ENCODE results near the gene BMP15. TPM values are rescaled to one million over a fixed set of nuclear protein-coding genes. Genes with fewer than 3 reads are reported as not detected.

BMP15 gene
- total RNA-seq, 1 experiment from 2014 or later: not detected

GRCh38 chrX:50871922-50872453 is 38.5 kb upstream of the BMP15 start:
- no peak for DNase-seq
- ChIA-PET POLR2A (ENCODE audit: unreplicated experiment) (no interaction called here), CTCF (no interaction called here)
- H3K4me2 ChIP-seq (ENCODE audit: low read length): no peak overlapping the region
- no peaks in the 10 kb centered on the region for H3F3A ChIP-seq (ENCODE audit: low read length, unreplicated experiment)
- no peak overlapping the region for H3K4me3 ChIP-seq (ENCODE audit: low read length)
- H3K9me3 ChIP-seq (ENCODE audit: low read length): no peaks in the 10 kb centered on the region
- no peaks in the 10 kb centered on the region for H4K20me1 ChIP-seq (ENCODE audit: low read length)
- H2AFZ ChIP-seq (ENCODE audit: low read length): no peak overlapping the region
- ATAC-seq: no peak
- no peaks in the 10 kb centered on the region for H3K9me2 ChIP-seq (replicated peaks; ENCODE audit: low read length)
- no peak overlapping the region for H3K9ac ChIP-seq (ENCODE audit: low read length)
- no peak overlapping the region for H3K27ac ChIP-seq (ENCODE audit: low read length)
- TF ChIP-seq EZH2phosphoT487 (IDR thresholded peaks at IDR 0.05; ENCODE audit: borderline replicate concordance, low read length): no peak
- TF ChIP-seq EZH2 (IDR thresholded peaks at IDR 0.05; ENCODE audit: low read length, unreplicated experiment): no peak
- TF ChIP-seq CTCF (conservative IDR thresholded peaks at IDR 0.05; ENCODE audit: low read depth, low read length): no peak
- H3K27me3 ChIP-seq (ENCODE audit: low read length): no peaks in the 10 kb centered on the region
- BruUV-seq (replicated peaks): no TSS peak
- H3K79me2 ChIP-seq (ENCODE audit: low read length): no peaks in the 10 kb centered on the region
- intact Hi-C loops (cut with micrococcal nuclease): no loop called here
- no peaks in the 10 kb centered on the region for H3K4me1 ChIP-seq (ENCODE audit: insufficient read depth, low read length)
- no peaks in the 10 kb centered on the region for H3K36me3 ChIP-seq (ENCODE audit: low read depth, low read length)

- Histone ChIP-seq H3K4me3 (ENCODE audit: low read length) (no peak overlapping the region), H3K36me3 (ENCODE audit: low read depth, low read length) (no peaks in the 10 kb centered on the region), H2AFZ (ENCODE audit: low read length) (no peak overlapping the region), H3K79me2 (ENCODE audit: low read length) (no peaks in the 10 kb centered on the region), H3K4me2 (ENCODE audit: low read length) (no peak overlapping the region), H3K9me2 (replicated peaks; ENCODE audit: low read length) (no peaks in the 10 kb centered on the region), H3K27me3 (ENCODE audit: low read length) (no peaks in the 10 kb centered on the region), H3K9ac (ENCODE audit: low read length) (no peak overlapping the region), H4K20me1 (ENCODE audit: low read length) (no peaks in the 10 kb centered on the region), H3K4me1 (ENCODE audit: insufficient read depth, low read length) (no peaks in the 10 kb centered on the region), H3K27ac (ENCODE audit: low read length) (no peak overlapping the region), H3K9me3 (ENCODE audit: low read length) (no peaks in the 10 kb centered on the region), H3F3A (ENCODE audit: low read length, unreplicated experiment) (no peaks in the 10 kb centered on the region)
- no peak for ATAC-seq
- intact Hi-C loops (cut with micrococcal nuclease): no loop called here
- POLR2A ChIA-PET (ENCODE audit: unreplicated experiment): no interaction called here
- CTCF ChIA-PET: no interaction called here
- BruUV-seq (replicated peaks): no TSS peak
- no peak for TF ChIP-seq EZH2phosphoT487 (IDR thresholded peaks at IDR 0.05; ENCODE audit: borderline replicate concordance, low read length)
- TF ChIP-seq CTCF (conservative IDR thresholded peaks at IDR 0.05; ENCODE audit: low read depth, low read length): no peak
- no peak for TF ChIP-seq EZH2 (IDR thresholded peaks at IDR 0.05; ENCODE audit: low read length, unreplicated experiment)
- DNase-seq: no peak
These were observed 35.7 kb upstream of the BMP15 start for GRCh38 chrX:50874876-50875275.

GRCh38 chrX:50876551-50876950 is 34.0 kb upstream of the BMP15 start:
- H2AFZ ChIP-seq (ENCODE audit: low read length): no peak overlapping the region
- H3K79me2 ChIP-seq (ENCODE audit: low read length): no peaks in the 10 kb centered on the region
- intact Hi-C loops (cut with micrococcal nuclease): no loop called here
- no peaks in the 10 kb centered on the region for H3K27me3 ChIP-seq (ENCODE audit: low read length)
- ChIA-PET POLR2A (ENCODE audit: unreplicated experiment) (no interaction called here), CTCF (no interaction called here)
- no peak overlapping the region for H3K4me2 ChIP-seq (ENCODE audit: low read length)
- no peak for ATAC-seq
- no peaks in the 10 kb centered on the region for H3K9me2 ChIP-seq (replicated peaks; ENCODE audit: low read length)
- no peak overlapping the region for H3K27ac ChIP-seq (ENCODE audit: low read length)
- BruUV-seq (replicated peaks): no TSS peak
- TF ChIP-seq EZH2 (IDR thresholded peaks at IDR 0.05; ENCODE audit: low read length, unreplicated experiment): no peak
- no peak for TF ChIP-seq CTCF (conservative IDR thresholded peaks at IDR 0.05; ENCODE audit: low read depth, low read length)
- H3K9ac ChIP-seq (ENCODE audit: low read length): no peak overlapping the region
- H3K4me1 ChIP-seq (ENCODE audit: insufficient read depth, low read length): no peaks in the 10 kb centered on the region
- no peak for DNase-seq
- H3F3A ChIP-seq (ENCODE audit: low read length, unreplicated experiment): no peaks in the 10 kb centered on the region
- no peaks in the 10 kb centered on the region for H3K36me3 ChIP-seq (ENCODE audit: low read depth, low read length)
- H4K20me1 ChIP-seq (ENCODE audit: low read length): no peaks in the 10 kb centered on the region
- H3K4me3 ChIP-seq (ENCODE audit: low read length): no peak overlapping the region
- H3K9me3 ChIP-seq (ENCODE audit: low read length): no peaks in the 10 kb centered on the region

All from PC-3 (cell line).